ENCODE data around the gene THPO.

THPO gene

DNA sequence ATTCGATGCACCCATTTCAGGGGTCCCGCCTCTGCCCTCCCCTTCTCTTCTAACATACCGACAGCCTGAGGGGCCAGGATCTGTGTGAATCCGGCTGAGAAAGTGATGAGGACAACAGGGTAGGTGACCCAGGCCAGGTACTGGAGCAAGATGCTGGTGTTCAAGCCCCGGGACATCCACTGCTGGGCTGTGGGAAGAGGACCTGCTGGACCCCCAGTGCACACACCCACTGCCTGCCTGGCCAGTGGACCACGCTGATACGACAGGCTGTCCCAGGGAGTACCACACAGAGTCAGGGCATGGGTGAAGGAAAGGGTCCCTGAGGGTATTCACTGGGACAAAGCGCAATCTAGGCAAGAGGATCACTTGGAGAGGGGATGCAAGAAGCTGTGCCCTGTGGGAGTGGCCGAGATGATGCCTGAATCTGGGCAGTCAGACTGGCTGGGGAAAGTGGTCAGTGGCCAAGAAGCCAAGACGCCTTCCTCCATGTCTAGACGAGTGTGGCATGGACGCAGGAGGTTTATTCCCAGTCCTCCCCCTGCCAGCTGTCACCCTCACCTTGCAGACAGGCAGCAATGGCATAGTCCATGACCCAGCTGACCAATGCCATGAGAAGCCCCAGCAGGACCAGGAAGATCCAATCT is 19.8 kb downstream of the THPO start:
- no peak for TF ChIP-seq CTCF (IDR thresholded peaks at IDR 0.05; ENCODE audit: control extremely low read depth, extremely low read depth, low read depth, missing control alignments)
- ChIA-PET POLR2A (interaction anchor here (0.7 kb wide), 1 partner anchor 32 kb away, joined by 3 read pairs; no protein-coding TSS in a partner anchor), CTCF (interaction anchor here (2.8 kb wide), 1 partner anchor 182 kb away, joined by 10 read pairs; no protein-coding TSS in a partner anchor)
- no peak for DNase-seq (ENCODE audit: extremely low spot score)

- no peak for TF ChIP-seq CTCF (IDR thresholded peaks at IDR 0.05; ENCODE audit: control extremely low read depth, extremely low read depth, low read depth, missing control alignments)
- POLR2A ChIA-PET: interaction anchor here (0.7 kb wide), 1 partner anchor 31 kb away, joined by 3 read pairs; no protein-coding TSS in a partner anchor
- DNase-seq (ENCODE audit: extremely low spot score): no peak
- CTCF ChIA-PET: no interaction called here
These were observed 20.5 kb downstream of the THPO start for GRCh38 chr3:184357248-184358123.

DNA sequence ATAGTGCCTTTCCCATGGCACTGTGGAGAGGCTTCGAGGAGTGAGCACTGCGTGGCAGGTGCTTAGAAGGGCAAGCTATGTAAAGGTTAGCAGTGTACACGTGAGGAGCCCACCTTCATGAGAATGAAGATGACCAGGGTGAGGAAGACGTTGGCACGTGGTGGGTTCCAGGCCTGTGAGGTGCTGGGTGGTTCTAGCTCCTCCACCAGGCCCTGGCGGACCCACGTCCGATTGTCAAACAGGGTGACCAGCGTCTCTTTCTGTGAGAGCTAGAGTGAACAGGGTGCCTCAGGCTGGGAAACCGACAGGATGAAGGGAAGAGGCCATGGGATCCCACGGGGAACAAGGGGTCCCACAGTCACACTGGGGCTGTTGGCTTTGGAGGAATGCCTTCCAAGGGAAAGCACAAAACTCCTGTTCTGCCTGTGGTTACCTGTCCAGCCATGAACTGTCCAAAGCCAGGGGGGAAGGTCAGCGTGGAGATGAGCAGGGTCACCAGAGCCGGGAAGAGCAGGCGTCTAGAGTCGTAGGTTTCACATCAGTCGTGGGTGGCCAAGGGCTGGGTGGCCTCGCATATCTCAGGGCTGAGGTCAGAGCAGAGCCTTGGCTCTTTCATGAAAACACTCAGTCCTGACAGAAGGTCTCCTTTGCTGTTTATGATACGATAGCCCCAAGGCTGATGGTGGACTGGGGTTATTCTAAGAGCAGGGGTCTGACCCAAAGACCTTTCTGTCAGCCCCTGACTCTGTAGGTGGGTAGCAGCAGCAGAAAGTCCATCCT is 22.6 kb downstream of the THPO start:
- no peak for TF ChIP-seq CTCF (IDR thresholded peaks at IDR 0.05; ENCODE audit: control extremely low read depth, extremely low read depth, low read depth, missing control alignments)
- ChIA-PET POLR2A (no interaction called here), CTCF (interaction anchor here (0.9 to 3.3 kb wide), 6 partner anchors 11 to 158 kb away, joined by 3 to 18 read pairs (median 3); partner anchors contain the start of gene FAM131A)

DNA sequence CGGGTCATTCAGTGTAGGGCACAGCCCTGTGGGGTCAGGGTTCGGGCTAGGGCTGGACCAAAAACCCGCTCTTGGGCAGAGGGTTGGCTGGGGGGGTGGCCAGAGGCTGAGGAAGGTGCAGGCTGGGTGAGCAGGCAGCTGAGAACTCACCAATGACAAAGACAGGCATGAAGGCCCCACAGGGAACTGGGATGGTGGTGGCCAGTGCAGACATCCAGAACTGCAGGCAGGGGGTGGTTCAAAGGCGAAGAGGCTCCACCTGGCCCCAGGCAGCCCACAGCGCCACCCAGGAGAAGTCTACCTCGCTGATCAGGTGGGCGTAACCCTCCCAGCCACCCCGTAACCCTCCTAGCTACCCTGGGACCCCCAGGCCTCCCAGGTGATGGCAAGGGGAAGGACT is 23.3 kb downstream of the THPO start:
- no peak for TF ChIP-seq CTCF (IDR thresholded peaks at IDR 0.05; ENCODE audit: control extremely low read depth, extremely low read depth, low read depth, missing control alignments)
- ChIA-PET POLR2A (no interaction called here), CTCF (interaction anchor here (0.9 to 3.3 kb wide), 5 partner anchors 17 to 159 kb away, joined by 3 to 18 read pairs (median 3); partner anchors contain the start of gene FAM131A)
- DNase-seq (ENCODE audit: extremely low spot score): no peak

More for the DNA sequence above, 22.6 kb downstream of the THPO start:
- no peak for DNase-seq (ENCODE audit: extremely low spot score)

DNA sequence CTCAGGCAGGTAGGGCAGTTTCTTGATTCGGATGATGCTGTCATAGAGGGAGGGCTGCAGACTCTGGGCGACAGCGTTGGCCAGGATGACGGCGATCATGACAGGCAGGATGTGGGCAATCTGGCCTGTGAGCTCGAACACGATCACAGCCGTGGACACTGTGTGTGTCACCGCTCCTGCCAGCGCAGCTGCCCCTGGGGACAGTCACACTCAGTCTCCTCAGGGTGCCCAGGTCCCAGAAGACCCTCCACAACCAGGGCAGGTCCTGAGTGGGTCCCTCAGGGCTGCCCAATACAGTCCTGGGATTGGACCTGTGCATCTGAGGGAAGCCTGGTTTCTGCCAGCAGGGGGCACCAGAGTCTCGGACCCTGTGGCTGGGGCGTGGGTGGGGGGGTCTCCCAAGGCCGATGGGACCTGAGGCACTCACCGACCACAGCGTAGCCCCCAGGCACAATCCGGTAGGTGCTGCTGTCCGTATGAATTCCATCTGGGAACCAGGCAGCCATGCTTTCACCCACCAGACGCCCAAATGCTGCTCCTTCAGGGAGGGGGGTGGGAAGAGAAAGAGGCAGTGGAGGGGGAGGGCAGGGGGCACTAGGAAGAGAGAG is 23.8 kb downstream of the THPO start:
- peak; percentile 84 for DNase-seq (ENCODE audit: extremely low spot score)
- CTCF ChIA-PET: interaction anchor here (0.8 to 3.3 kb wide), 20 partner anchors 8 to 196 kb away, joined by 3 to 31 read pairs (median 4); partner anchors contain the start of genes CLCN2, FAM131A and POLR2H
- peak; percentile 87 for TF ChIP-seq CTCF (IDR thresholded peaks at IDR 0.05; ENCODE audit: control extremely low read depth, extremely low read depth, low read depth, missing control alignments)
- POLR2A ChIA-PET: interaction anchor here (0.6 kb wide), 1 partner anchor 36 kb away, joined by 5 read pairs; no protein-coding TSS in a partner anchor

Measured in GM10248 (cell line).